DND-41 (cell line): ENCODE data around the gene FXYD3.

Source experiments
- ATAC-seq: fragments of 200-7000 bp; cut with Tn5 transposase; 3 replicates; pipeline ENCODE4 v1.9.1; 2021; ENCODE audit warnings: low read depth; ENCODE audit not compliant: insufficient read depth
- DNase-seq: peaks from one replicate; pipeline ENCODE4 v3.0.0-alpha.2; 2020
- H2AFZ ChIP-seq: 2 replicates; pipeline ENCODE4 v1.6.0; 2012; ENCODE audit warnings: low read depth, low read length
- H3K27ac ChIP-seq: 2 replicates; pipeline ENCODE4 v1.5.1; 2012; ENCODE audit warnings: low read length, inconsistent platforms
- H3K27me3 ChIP-seq: fragments of 200-600 bp; sonication (generic); 2 replicates; pipeline ENCODE4 v1.6.0; 2012; ENCODE audit warnings: low read length, mild to moderate bottlenecking, inconsistent platforms; ENCODE audit not compliant: insufficient read depth, poor library complexity
- H3K36me3 ChIP-seq: 2 replicates; pipeline ENCODE4 v1.5.1; 2012; ENCODE audit warnings: low read length, inconsistent platforms; ENCODE audit not compliant: insufficient read depth
- H3K4me1 ChIP-seq: 2 replicates; pipeline ENCODE4 v1.5.1; 2012; ENCODE audit warnings: mild to moderate bottlenecking, low read length; ENCODE audit not compliant: insufficient read depth
- H3K4me2 ChIP-seq: 2 replicates; pipeline ENCODE4 v1.6.0; 2012; ENCODE audit warnings: mild to moderate bottlenecking, moderate library complexity, low read length, inconsistent platforms; ENCODE audit not compliant: insufficient read depth
- H3K4me3 ChIP-seq, 2 experiments: fragments of 200-600 bp in 1 of 2; shearing (Covaris generic) in 1 of 2; 2 replicates each; pipeline ENCODE4 v1.5.1; 2012 to 2016; ENCODE audit warnings: inconsistent platforms in 2 of 2, low read length in 2 of 2, mild to moderate bottlenecking in 2 of 2, low read depth in 1 of 2, moderate library complexity in 1 of 2
- H3K79me2 ChIP-seq: 2 replicates; pipeline ENCODE4 v1.6.0; 2012; ENCODE audit warnings: low read length, inconsistent platforms; ENCODE audit not compliant: insufficient read depth
- H3K9ac ChIP-seq: 2 replicates; pipeline ENCODE4 v1.6.0; 2012; ENCODE audit warnings: low read depth, mild to moderate bottlenecking, inconsistent platforms, low read length, moderate library complexity
- H3K9me3 ChIP-seq: 2 replicates; pipeline ENCODE4 v1.5.1; 2012; ENCODE audit warnings: low read length, moderate library complexity, mild to moderate bottlenecking, inconsistent platforms; ENCODE audit not compliant: insufficient read depth, severe bottlenecking
- H4K20me1 ChIP-seq: 2 replicates; pipeline ENCODE4 v1.6.0; 2012; ENCODE audit warnings: low read length; ENCODE audit not compliant: insufficient read depth
- EZH2 ChIP-seq: IDR thresholded peaks from 3 replicates; pipeline ENCODE4 v1.6.1; 2012; ENCODE audit warnings: borderline replicate concordance, low read depth, mild to moderate bottlenecking, moderate library complexity, low read length, inconsistent platforms; ENCODE audit not compliant: severe bottlenecking
- TF ChIP-seq, protein P1 (sequence below): IDR thresholded peaks from 2 replicates; pipeline ENCODE4 v1.5.1; 2012; ENCODE audit warnings: borderline replicate concordance, low read length, moderate library complexity, mild to moderate bottlenecking; ENCODE audit not compliant: poor library complexity, severe bottlenecking; ENCODE audit errors: extremely low read depth

FXYD3 gene

DNA sequence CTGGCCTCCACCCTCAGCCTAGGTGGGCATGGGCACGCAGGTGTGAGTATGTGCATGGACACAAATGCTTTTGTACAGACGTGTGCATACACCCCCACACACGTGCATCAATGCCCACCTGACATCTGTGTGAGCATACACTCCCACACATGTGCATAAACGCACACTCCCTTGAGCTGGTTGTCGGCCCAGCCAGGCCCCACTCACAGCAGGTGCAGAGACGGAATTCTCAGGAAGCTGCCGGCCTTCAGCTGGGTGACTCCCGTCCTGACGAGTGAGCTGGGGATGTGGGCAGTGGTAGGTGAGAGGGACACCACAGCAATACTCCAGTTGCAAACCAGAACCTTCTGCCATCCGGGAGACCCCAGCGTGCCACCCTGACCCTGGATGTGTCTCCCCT, 18.2 kb downstream of the FXYD3 start:
- TF ChIP-seq, protein P1, sequence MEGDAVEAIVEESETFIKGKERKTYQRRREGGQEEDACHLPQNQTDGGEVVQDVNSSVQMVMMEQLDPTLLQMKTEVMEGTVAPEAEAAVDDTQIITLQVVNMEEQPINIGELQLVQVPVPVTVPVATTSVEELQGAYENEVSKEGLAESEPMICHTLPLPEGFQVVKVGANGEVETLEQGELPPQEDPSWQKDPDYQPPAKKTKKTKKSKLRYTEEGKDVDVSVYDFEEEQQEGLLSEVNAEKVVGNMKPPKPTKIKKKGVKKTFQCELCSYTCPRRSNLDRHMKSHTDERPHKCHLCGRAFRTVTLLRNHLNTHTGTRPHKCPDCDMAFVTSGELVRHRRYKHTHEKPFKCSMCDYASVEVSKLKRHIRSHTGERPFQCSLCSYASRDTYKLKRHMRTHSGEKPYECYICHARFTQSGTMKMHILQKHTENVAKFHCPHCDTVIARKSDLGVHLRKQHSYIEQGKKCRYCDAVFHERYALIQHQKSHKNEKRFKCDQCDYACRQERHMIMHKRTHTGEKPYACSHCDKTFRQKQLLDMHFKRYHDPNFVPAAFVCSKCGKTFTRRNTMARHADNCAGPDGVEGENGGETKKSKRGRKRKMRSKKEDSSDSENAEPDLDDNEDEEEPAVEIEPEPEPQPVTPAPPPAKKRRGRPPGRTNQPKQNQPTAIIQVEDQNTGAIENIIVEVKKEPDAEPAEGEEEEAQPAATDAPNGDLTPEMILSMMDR, result no peak
- no peak for TF ChIP-seq EZH2
- Histone ChIP-seq H3K9me3 (no peaks in the 10 kb centered on the region), H3K4me1 (no peaks in the 10 kb centered on the region), H3K27me3 (no peaks in the 10 kb centered on the region), H4K20me1 (no peaks in the 10 kb centered on the region), H3K4me2 (no peak overlapping the region), H3K27ac (no peak overlapping the region), H3K79me2 (no peaks in the 10 kb centered on the region), H3K4me3 (no peak overlapping the region), H3K9ac (no peak overlapping the region), H2AFZ (no peak overlapping the region), H3K36me3 (no peaks in the 10 kb centered on the region)
- ATAC-seq (no peak), DNase-seq (no peak)

DNA sequence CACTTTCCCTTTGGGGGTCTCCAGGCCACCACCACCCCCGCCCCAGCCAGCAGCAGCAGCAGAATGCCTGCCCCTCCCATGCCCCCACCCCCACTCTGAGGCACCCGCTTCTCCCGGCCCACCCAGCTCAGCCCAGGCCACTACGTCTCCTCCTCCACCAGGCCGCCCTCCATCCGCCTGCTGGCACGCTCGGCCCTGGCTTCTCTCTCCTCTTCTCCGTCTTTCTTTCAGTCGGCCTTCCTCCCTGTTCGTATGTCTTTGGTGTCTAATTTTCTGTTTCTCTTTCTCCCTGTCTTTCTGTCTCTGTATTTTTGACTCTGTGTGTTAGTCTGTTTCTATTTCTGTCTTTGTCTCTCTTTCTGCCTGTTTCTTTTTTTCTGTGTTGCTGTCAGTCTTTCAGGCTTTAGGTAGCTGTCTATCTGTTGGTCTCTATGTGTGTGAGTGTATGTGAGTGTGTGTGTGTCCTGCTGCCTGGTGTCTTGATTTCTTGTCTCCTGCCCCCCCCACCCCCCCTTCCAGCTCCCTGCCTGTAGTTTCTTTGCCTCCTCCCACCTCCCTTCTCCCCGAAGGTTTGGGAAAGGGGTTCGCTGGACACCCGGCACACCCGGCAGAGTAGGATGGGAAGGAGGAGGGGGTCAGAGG, 19.1 kb downstream of the FXYD3 start, which contains the start of gene LGI4:
Gene LGI4 (minus strand): TSS at position 459 of the 642 bp plus-strand sequence. CDS start 379 bp downstream, at position 80.
- Histone ChIP-seq H3K4me2 (no peak within 1 kb of the TSS), H4K20me1 (no peaks in the 10 kb centered on the region), H3K9ac (no peak within 1 kb of the TSS)

DNA sequence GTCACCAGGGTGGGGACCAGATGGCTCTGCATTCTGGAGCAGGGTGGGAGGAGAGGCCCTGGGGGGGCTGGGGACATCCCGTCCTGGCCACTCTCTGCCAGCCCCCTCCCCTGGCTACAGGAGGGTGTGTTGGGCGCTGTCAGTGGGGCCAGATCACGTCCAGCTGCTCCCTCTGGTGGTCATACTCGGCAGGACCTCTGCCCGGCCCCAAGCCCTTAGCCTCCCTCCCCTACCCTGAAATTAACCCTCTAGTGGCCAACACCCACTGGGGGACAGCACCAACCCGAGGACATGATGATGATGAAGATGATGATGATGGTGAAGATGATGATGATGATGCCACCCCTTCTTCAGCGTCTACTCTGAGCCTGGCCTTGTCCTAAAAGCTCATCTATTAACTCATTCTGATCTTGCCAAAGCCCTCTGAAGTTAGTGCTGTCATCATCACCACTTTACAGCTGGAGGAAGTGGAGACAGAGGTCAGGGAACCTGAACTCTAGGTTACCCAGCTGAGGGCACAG, 19.8 kb downstream of the FXYD3 start:
- DNase-seq (peak; percentile 67), ATAC-seq (peak; percentile 97)
- Histone ChIP-seq H3K36me3 (no peaks in the 10 kb centered on the region), H3K9ac (no peak overlapping the region), H3K27ac (no peak overlapping the region), H3K4me2 (no peak overlapping the region), H3K79me2 (no peaks in the 10 kb centered on the region), H2AFZ (no peak overlapping the region), H3K27me3 (no peaks in the 10 kb centered on the region), H3K4me1 (peaks cover under 1% of the 10 kb centered on the region), H4K20me1 (peaks cover 7% of the 10 kb centered on the region; the same call in 1 of the 2 replicates), H3K4me3 (no peak overlapping the region), H3K9me3 (no peaks in the 10 kb centered on the region)
- no peak for TF ChIP-seq EZH2
- TF ChIP-seq, protein P1, result peak; percentile 87

More for the DNA sequence above, 19.1 kb downstream of the FXYD3 start, which contains the start of gene LGI4:
- DNase-seq (no peak), ATAC-seq (no peak)
- TF ChIP-seq EZH2, result no peak
- TF ChIP-seq, protein P1, result no peak
- Histone ChIP-seq H3K4me3 (no peak within 1 kb of the TSS), H3K27ac (no peak within 1 kb of the TSS), H3K79me2 (no peaks in the 10 kb centered on the region), H2AFZ (no peak within 1 kb of the TSS), H3K9me3 (no peaks in the 10 kb centered on the region), H3K27me3 (no peaks in the 10 kb centered on the region), H3K36me3 (no peaks in the 10 kb centered on the region), H3K4me1 (no peaks in the 10 kb centered on the region)
